PFSK-1 (cell line): Measurements from ENCODE around the gene FOXD4L6. TPM values are rescaled to one million over a fixed set of nuclear protein-coding genes. Genes with fewer than 3 reads are reported as not detected.
"Not testable (repeated sequence)": the region's sequence is repeated elsewhere in the genome, so short reads cannot be mapped to it uniquely, and the experiment has no call there.

ENCODE experiments used
- FOXP2 ChIP-seq: optimal IDR thresholded peaks from 2 replicates; pipeline ENCODE3; 2011; ENCODE audit warnings: borderline replicate concordance, control low read depth, inconsistent platforms; ENCODE audit not compliant: insufficient read depth; ENCODE audit errors: extremely low read length, extremely low read depth
- SIN3A ChIP-seq: IDR thresholded peaks from 2 replicates; pipeline ENCODE4 v1.6.1; 2012; ENCODE audit warnings: mild to moderate bottlenecking, low read length, moderate library complexity, borderline replicate concordance; ENCODE audit not compliant: insufficient read depth
- TAF1 ChIP-seq: IDR thresholded peaks from 2 replicates; pipeline ENCODE4 v1.6.1; 2012; ENCODE audit warnings: low read length, control low read depth, borderline replicate concordance; ENCODE audit not compliant: insufficient read depth
- polyA plus RNA-seq: library from polyadenylated mRNA; unstranded; fragments of >200 nt; gene quantifications from one replicate; pipeline ENCODE4 v1.2.1, GENCODE V29; 2012; ENCODE audit warnings: low read depth, missing spikeins; ENCODE audit not compliant: insufficient read length

Gene FOXD4L6
- not detected for polyA plus RNA-seq

GRCh38 chr9:41128581-41128980 is at the start of gene FOXD4L6:
FOXD4L6 (minus strand) TSS chr9:41128681; CDS start chr9:41128383, 298 bp downstream.
- TF ChIP-seq TAF1, FOXP2, SIN3A: not testable (repeated sequence)
